Skeletal muscle cell (primary cell): Measurements from ENCODE around the gene SYT14.
"Not testable (repeated sequence)": the region's sequence is repeated elsewhere in the genome, so short reads cannot be mapped to it uniquely, and the experiment has no call there.

Experiments
- DNase-seq: peaks from one replicate; pipeline ENCODE4 v3.0.0-alpha.2; 2010; ENCODE audit warnings: low read depth
- H3K4me3 ChIP-seq: 2 replicates; pipeline ENCODE4 v1.5.1; 2011; ENCODE audit warnings: low read depth, mild to moderate bottlenecking, control low read depth, low read length, moderate library complexity

The SYT14 gene

DNA sequence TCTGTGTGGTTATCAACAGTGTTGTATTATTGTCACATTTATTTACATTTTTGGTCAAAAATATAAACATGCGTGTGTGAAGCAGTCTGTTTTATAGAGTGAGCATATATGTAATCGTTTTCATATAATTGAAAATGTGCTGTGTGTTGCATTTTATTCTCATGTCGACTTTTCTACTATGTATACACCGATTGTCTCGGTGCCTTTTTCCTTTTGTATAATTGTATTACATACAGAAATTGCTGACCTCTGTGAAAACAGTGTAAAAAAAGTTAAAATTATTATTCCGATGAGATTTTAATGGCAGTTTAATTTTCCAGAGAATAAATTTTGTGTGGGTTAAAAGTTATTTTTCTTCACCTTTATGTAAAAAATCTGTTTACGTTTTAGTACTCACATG is 232.2 kb downstream of the SYT14 start:
- H3K4me3 ChIP-seq = no peak overlapping the region
- DNase-seq = no peak

DNA sequence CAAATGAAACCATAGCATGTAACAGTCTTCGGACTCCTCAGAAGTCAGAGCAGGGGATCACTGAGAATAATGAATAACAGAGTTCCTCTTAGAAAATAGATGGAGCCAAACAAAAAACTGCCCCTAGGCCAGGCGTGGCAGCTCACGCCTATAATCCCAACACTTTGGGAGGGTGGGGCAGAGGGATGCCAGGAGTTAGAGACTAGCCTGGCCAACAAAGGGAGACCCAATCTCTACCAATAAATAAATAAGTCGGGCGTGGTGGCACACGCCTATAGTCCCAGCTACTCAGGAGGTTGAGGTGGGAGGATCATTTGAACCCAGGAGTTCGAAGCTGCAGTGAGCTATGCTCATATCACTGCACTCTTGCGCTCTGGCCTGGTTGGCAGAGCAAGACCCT is 236.1 kb downstream of the SYT14 start:
- no peak overlapping the region for H3K4me3 ChIP-seq
- DNase-seq = no peak

GRCh38 chr1:210185063-210185462 is 247.0 kb downstream of the SYT14 start:
- no peak overlapping the region for H3K4me3 ChIP-seq
- no peak for DNase-seq

DNA sequence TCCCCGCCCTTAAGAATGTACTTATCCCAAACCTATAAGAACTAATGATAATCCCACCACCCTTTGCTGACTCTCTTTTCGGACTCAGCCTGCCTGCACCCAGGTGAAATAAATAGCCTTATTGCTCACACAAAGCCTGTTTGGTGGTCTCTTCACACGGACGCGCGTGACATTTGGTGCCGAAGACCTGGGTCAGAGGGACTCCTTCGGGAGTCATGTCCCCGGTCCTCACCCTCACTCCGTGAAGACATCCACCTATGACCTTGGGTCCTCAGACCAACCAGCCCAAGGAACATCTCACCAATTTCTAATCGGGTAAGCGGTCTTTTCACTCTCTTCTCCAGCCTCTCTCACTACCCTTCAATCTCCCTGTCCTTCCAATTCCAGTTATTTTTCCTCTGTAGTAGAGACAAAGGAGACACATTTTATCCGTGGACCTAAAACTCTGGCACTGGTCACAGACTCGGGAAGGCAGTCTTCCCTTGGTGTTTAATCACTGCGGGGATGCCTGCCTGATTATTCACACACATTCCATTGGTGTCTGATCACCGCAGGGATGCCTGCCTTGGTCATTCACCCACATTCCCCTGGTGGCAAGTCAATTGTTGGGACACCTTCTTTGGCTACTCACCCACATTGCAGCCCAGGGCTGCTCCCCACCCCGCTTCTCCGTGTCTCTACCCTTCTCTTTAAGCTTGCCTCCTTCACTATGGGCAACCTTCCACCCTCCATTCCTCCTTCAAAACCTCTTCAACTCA is 250.0 kb downstream of the SYT14 start:
- H3K4me3 ChIP-seq = not testable (repeated sequence)

GRCh38 chr1:210189426-210189825 is 251.4 kb downstream of the SYT14 start:
- H3K4me3 ChIP-seq = no peak overlapping the region
- DNase-seq = no peak

More for the DNA sequence above, 250.0 kb downstream of the SYT14 start:
- DNase-seq = peak; percentile 5

DNA sequence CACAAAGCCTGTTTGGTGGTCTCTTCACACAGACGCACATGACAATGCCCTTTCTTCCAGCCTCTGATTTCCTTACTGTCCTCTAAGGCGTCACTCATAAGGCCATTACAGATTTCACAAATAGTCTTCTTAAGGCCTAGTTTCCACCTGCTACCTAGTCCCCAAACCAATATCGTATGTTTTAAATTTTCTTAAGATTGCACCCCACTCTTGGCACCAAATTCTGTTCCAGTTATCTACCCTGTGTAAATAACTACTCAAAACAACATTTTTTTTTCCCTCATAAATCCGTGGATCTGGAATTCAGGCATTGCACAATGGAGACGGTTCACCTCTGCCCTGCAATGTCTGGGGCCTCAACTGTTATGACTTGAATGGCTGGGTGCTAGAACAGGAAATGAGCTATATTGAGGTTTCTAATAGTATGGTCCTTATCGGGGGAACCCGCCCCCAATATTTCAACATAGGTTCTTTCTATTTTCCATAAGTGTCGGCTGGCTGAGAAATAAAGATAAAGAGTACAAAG is 257.7 kb downstream of the SYT14 start:
- DNase-seq = no peak
- no peak overlapping the region for H3K4me3 ChIP-seq

GRCh38 chr1:210196266-210196665 is 258.2 kb downstream of the SYT14 start:
- not testable (repeated sequence) for DNase-seq, H3K4me3 ChIP-seq

GRCh38 chr1:210198840-210199239 is 260.8 kb downstream of the SYT14 start:
- no peak overlapping the region for H3K4me3 ChIP-seq
- DNase-seq = no peak

GRCh38 chr1:210200124-210200736 is 262.2 kb downstream of the SYT14 start:
- no peak overlapping the region for H3K4me3 ChIP-seq
- no peak for DNase-seq

DNA sequence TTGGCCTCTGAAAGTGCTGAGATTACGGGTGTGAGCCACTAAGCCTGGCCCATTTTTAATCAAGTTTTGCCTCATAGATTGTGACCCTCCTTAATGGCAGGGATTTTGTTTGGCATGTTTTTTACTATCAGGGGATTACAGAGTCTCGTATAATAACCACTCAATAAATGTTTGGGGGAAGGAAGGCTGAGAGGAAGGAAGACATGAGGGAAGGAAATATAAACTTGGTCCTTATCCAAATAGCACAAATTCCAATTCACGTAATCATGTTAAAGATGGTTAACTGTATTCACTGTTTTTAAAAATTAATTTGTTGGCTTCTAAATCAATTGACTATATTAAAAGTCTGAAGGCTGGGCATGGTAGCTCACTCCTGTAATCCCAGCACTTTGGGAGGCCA is 263.7 kb downstream of the SYT14 start:
- DNase-seq = no peak
- no peak overlapping the region for H3K4me3 ChIP-seq

DNA sequence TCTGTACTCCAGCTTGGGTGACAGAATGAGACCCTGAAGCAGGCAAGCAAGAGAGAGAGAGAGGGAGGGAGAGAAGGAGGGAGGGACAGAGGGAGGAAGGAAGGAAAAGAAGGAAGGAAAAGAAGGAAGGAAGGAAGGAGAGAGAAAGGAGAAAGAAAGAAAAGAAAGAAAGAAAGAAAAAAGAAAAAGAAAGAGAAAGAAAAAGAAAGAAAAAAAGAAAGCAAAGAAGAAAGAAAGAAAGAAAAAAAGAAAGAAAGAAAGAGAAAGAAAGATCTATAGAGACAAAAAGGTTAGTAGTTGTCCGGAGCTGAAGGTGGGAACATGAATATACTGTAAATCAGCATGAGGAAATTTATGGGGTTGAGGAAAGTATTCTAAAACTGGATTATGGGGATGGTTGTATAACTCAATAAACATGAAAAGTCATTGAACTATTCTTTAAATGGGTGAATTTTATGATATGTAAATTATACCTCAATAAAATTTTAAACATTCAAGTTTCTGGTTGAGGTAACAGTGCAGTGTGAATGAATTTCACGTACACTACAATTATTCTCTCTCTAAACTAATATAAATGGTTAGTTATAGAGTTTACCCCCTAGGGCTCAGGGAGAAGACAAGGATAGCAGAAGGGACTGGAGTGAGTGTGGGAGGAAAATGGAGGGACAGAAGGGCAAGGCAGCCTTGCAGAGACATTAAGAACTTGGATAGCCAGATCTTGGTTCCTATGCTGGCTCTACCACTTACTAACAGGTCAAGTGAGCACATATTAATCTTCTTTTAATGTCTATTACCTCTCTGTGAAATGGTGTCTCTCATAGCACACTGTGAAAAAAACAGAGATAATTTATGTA is 269.8 kb downstream of the SYT14 start:
- H3K4me3 ChIP-seq = no peak overlapping the region
- no peak for DNase-seq

- no peak for DNase-seq
- no peak overlapping the region for H3K4me3 ChIP-seq
Measured at GRCh38 chr1:210213335-210213734, 275.3 kb downstream of the SYT14 start.

GRCh38 chr1:210214573-210215409 is 276.8 kb downstream of the SYT14 start:
- no peak overlapping the region for H3K4me3 ChIP-seq
- DNase-seq = no peak

GRCh38 chr1:210217482-210217881 is 279.5 kb downstream of the SYT14 start:
- no peak overlapping the region for H3K4me3 ChIP-seq
- no peak for DNase-seq

- no peak overlapping the region for H3K4me3 ChIP-seq
- DNase-seq = no peak
Measured at GRCh38 chr1:210218047-210218446, 280.0 kb downstream of the SYT14 start.
